ENCODE measurements around the gene LENG8.
A peak's percentile ranks its signal among the peaks of the same experiment; 100 is the strongest.

LENG8 gene

DNA sequence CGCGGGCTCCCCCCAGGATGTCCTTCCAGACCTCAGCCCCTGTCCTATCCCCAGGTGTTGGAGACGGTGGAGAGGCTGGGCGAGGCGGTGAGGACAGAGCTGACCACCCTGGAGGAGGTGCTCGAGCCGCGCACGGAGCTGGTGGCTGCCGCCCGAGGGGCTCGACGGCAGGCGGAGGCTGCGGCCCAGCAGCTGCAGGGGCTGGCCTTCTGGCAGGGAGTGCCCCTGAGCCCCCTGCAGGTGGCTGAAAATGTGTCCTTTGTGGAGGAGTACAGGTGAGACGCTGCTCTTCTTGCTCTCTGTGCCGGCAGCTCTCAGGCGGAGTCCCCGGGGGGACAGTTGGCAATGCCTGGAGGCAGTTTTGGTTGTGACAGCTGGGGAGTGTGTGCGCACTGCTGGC, 26.9 kb upstream of the LENG8 start:
- no peak for DNase-seq (ENCODE audit: low read depth in 2 of 2)

DNA sequence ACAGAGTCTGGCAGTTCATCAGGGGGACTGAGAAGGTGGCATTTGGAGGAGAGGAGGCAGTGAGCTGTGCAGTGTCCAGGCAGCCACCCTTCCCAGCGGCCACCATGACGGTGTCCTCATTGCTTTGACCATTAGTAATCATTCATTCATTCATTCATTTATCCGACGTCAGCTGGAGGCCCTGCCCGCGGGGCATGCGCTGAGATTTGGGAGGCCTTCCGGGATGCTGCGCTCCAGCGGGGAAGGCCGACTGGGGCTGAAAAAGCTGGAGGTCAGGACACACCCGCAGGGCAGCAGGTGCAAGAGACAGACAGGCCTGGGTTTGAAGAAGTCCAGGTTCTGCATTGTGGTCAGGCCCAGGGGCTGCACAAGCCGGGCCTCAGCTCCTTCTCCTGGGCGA, 24.8 kb upstream of the LENG8 start:
- no peak for DNase-seq (ENCODE audit: low read depth in 2 of 2)

DNA sequence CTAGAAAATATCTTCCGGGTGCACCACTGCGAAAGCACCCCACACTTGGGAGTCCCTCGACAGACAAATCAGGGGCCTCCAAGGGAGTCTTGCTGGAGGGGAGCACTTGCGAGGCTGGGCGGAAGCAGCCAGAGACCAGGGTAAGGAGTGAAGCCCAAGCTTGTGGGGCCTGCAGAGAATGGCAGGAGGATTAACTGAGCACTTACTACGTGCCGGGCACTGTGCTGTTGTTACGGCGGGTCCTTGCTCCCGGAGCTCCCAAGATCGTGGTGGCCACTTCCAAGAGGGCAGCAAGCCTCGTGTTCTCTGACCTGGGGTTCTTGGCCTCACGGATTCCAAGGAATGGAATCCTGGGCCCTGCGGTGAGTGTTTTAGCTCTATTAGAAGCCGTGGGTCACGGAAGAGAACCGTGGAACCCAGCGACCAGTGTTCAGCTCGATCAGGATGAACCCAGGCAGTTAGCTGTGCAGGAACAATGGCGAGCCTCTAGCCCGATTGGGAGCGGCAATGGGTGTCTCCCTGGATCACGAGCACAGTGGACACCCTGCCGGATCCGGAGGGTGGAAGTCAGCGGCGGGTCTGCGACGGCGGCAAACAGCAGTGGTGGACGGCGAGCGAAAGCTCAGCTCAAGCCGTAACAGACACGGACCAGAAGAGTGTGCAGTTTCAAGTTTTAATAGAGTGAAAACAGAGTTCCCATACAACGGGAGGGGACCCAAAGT, 24.2 kb upstream of the LENG8 start:
- no peak for DNase-seq (ENCODE audit: low read depth in 2 of 2)

DNA sequence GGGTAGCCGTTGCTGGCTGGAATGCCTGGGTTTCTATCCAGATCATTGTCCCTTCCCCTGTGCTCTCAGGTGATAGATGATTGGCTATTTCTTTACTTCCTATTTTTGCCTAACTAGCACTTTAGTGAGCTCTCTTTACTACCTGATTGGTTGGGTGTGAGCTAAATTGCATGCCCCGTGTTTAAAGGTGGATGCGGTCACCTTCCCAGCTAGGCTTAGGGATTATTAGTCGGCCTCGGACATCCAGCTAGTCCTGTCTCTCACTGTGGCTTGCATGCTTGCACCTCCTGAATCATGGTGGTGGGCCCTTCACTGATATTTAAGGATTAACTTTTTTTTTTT, 23.6 kb upstream of the LENG8 start:
- DNase-seq (ENCODE audit: low read depth in 2 of 2) = no peak

- no peak for DNase-seq (ENCODE audit: low read depth in 2 of 2)
These were observed 22.6 kb upstream of the LENG8 start for GRCh38 chr19:54426291-54426931.

GRCh38 chr19:54427586-54427985, 21.4 kb upstream of the LENG8 start:
- no peak for DNase-seq (ENCODE audit: low read depth in 2 of 2)

DNA sequence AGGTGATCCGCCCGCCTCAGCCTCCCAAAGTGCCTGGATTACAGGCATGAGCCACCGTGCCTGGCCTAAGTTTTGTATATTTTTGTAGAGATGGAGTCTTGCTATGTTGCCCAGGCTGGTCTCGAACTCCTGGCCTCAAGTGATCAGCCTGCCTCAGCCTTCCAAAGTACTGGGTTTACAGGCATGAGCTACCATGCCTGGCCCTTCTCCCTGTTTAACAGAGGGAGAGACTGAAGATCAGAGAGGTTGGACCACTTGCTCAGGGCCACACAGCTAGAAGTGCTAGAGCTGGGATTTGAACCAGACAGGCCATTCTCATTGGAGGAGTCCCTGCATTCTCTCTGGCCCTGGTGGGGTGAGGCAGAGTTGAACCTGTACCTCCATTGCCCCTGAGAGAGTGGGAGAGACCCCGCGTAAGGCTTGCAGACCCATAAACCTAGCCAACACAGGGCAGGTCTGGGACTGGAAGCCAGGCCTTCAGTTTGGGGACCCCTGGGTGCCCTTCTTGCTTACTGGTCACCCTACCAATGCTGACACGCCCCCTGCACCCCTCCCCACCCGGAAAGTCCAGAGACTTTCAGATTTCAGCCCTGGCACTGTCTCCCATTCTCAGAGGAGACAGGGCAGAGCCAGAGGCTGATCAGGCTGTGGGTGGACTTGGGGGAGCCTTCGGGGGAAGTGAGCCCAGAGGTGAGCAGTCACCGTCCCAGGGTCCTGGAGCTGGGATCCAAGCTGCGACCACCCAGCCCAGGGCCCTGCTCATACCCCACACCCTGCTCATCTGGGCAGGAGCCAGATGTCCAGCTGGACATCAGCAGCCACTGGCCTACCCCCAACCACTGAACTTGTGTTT, 20.4 kb upstream of the LENG8 start:
- DNase-seq (ENCODE audit: low read depth in 2 of 2) = no peak

GRCh38 chr19:54429176-54429495, 19.9 kb upstream of the LENG8 start:
- no peak for DNase-seq (ENCODE audit: low read depth in 2 of 2)

DNA sequence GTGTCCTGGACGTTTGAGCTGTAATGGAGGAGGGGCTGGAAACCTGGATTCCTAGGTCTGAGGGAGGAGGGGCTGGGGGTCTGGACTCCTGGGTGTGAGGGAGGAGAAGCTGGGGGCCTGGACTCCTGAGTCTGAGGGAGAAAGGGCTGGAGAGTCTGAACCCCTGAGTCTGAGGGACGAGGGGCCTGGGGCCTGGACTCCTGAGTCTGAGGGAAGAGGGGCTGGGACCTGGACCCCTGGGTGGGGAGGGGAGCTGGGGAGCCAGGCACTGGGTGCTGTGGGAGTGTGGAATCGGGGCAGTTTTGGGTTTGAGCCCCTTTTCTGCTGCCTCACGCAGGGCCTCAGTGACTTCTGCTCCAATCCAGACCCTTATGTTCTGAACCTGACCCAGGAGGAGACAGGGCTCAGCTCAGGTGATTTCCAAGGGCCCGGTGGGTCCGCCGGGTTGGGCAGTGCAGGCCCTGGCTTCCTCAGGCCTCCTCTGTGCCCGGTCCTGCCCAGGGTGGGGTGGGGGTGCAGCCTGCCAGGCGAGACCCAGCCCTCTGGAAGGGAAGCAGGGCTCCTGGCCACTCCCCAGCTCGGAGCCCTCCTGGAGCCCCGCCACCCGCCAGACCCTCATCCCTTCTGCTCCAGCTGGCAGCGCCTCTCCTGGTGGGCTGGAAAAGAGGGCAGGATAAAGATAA, 19.3 kb upstream of the LENG8 start:
- no peak for DNase-seq (ENCODE audit: low read depth in 2 of 2)

DNA sequence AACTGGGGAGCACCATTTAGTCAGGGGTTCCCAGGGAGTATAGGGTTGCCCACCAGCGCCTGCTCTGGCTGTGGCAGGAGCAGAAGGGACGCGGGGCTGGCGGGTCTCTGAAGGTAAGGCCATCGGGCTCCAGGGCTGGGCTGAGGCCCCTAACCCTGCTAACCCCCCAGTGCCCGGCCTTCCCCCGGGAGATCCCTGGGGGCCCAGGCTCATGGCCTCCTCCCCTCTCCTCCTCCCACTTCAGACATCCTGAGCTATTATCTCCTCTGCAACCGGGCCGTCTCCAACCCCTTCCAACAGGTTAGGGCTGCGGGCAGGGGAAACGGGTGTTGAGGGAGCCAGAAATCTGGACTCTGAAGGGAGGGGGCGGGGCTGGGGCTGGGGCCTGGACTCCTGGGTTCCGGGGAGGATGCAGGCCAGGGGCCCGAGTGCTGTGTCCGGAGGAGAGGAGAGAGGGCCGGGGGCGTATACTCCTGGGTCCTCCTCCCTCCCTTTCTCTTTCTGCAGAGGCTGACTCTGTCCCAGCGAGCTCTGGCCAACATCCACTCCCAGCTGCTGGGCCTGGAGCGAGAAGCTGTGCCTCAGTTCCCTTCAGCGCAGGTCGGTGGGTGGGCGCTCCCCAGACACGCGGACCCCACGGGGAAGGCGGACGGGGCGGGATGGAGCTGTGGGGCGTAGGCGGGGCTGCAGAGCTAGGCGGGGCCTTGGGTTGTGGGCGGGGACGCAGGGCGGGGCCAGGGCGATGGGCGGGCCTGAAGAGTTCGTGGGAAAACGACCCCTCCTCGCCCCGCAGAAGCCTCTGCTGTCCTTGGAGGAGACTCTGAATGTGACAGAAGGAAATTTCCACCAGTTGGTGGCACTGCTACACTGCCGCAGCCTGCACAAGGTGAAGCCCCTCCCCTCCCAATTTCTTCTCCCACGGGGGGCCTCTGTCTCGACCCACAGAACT, 18.4 kb upstream of the LENG8 start:
- peak in 1 of 2 donors; percentile 41 for DNase-seq (ENCODE audit: low read depth in 2 of 2)

- DNase-seq (ENCODE audit: low read depth in 2 of 2) = no peak
These were observed 17.7 kb upstream of the LENG8 start for GRCh38 chr19:54431255-54431838.

- no peak for DNase-seq (ENCODE audit: low read depth in 2 of 2)
These were observed 16.8 kb upstream of the LENG8 start for GRCh38 chr19:54432144-54432738.

GRCh38 chr19:54433697-54434096, 15.3 kb upstream of the LENG8 start:
- no peak for DNase-seq (ENCODE audit: low read depth in 2 of 2)

- no peak for DNase-seq (ENCODE audit: low read depth in 2 of 2)
These were observed 14.7 kb upstream of the LENG8 start for GRCh38 chr19:54434112-54434872.

DNA sequence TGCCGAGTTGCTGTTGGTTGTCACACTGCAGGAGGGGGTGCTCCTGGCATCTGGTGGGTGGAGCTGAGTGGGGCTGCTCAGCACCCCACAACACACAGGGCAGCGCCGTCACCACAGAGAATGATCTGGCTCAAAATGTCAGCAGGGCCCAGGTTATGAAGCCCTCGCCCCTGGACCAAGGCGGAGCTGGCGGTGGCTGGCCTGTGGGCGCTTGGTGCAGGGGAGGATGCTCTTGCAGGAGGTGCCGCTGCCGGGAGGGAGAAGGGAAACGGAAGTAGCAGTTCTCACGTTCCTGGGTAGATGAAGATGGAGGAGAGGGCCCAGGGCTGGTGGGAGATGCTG, 14.2 kb upstream of the LENG8 start:
- DNase-seq (ENCODE audit: low read depth in 2 of 2) = no peak

GRCh38 chr19:54435551-54436016, 13.4 kb upstream of the LENG8 start:
- no peak for DNase-seq (ENCODE audit: low read depth in 2 of 2)

DNA sequence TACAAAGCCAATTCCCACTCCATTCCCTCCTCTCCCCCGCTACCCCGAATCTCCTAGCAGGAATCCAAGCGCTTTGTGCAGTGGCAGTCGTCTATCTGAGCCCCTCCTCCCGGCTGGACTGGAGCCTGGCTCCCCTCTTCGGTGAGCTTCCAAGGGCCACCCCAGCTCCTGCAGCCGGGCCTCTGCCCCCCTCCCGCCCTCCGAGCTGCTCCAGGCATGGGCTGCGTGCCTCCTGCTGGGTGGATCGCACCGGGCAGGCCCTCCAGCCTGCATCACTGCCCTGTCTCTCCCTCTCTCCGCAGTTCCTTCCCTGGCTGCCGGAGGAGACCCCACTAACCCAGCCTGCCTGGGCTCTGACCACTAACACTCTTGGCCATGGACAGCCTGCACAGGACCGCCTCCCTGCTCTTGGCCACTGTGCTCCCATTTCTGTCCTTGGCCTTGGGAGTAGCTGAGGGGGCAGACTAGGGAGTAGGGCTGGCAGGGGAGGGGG, 12.9 kb upstream of the LENG8 start:
- DNase-seq (ENCODE audit: low read depth in 2 of 2) = no peak

DNA sequence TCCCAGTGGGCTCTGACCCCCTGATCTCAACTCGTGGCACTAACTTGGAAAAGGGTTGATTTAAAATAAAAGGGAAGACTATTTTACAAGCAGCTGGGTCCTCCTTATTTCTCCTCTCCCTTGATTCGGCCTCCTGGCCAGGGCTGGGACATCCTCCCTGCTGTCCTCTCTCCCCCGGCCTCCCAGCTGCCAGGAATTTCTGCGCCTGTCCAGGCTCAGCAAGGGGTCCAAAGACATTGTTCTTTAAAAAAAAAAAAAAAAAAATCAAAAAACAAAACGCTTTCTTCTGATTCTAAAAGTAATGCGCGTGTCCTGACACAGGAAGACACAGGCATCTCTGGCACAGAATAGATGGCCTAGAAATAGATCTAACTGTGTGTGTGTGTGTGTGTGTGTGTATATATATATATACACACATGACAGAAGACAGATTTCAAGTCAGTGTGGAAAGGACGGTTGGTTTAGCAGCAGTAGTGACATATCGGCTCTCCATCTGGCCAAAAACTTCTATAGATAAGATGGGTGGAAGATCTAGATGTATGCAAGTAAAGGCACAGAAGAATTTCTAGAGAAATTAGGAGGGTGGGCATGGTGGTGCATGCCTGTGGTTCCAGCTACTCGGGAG, 12.3 kb upstream of the LENG8 start:
- DNase-seq (ENCODE audit: low read depth in 2 of 2) = no peak

All from stimulated activated CD4-positive, alpha-beta T cell treated with anti-CD3 and anti-CD28 coated beads, Interleukin-4, amount 100 ng/mL, for 48 hours (primary cell).